Hepatocyte (in vitro differentiated cells): Measurements from ENCODE around the gene DOC2B. TPM values are rescaled to one million over a fixed set of nuclear protein-coding genes. Genes with fewer than 3 reads are reported as not detected.

ENCODE experiments used
- polyA plus RNA-seq: library from polyadenylated mRNA; unstranded; fragments of >200 nt; fragmentation: Nextera tagmentation; extraction: Ambion mirVana; gene quantifications from 2 replicates; pipeline ENCODE4 v1.2.1, GENCODE V29; 2016
- total RNA-seq: library from RNA; depleted of rRNA; stranded (reverse); fragments of >200 nt; gene quantifications from 2 replicates; pipeline ENCODE4 v1.2.3, GENCODE V29; 2014

The DOC2B gene
- total and polyA plus RNA-seq, 2 experiments from 2014 or later: 0.59 to 1.6 TPM

Other genes starting within 250 kb of the DOC2B start
- not detected in 2 replicates for gene SCGB1C2, start 44.1 kb downstream of the DOC2B start, total RNA-seq
- gene SCGB1C2, start 44.1 kb downstream of the DOC2B start, polyA plus RNA-seq: not detected in 2 replicates
- gene RPH3AL, start 171.2 kb upstream of the DOC2B start, total RNA-seq: 7.0 and 10.2 TPM in 2 replicates
- gene RPH3AL, start 171.2 kb upstream of the DOC2B start, polyA plus RNA-seq: 7.6 and 12.0 TPM in 2 replicates